ENCODE measurements around the gene PSMB8. TPM values are rescaled to one million over a fixed set of nuclear protein-coding genes. Genes with fewer than 3 reads are reported as not detected.

Gene PSMB8
- total RNA-seq, 1 experiment from 2014 or later = 123 TPM

DNA sequence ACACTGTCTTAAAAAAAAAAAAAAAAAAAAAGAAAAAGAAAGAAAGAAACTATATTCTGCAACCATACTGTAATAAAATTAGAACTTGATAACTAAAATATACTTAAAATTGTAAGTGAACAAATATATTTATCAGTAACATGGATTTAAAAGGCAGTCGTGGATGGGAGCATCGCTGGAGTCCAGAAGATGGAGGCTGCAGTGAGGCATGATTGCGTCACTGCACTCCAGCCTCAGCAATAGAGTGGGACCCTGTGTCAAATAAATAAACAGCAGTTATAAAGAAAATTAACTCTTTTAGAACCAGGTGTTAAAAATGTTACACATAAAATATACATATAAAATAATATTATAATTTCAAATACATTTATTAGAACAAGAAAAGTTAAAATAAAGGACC, 18.9 kb upstream of the PSMB8 start:
- BruUV-seq (replicated peaks) = no TSS peak
- no peak overlapping the region for H3K27ac Mint-ChIP-seq (ENCODE audit: unreplicated experiment)
- peaks cover 21% of the 10 kb centered on the region for H3K4me1 Mint-ChIP-seq (ENCODE audit: low read depth, unreplicated experiment)
- TF ChIP-seq, protein P1, sequence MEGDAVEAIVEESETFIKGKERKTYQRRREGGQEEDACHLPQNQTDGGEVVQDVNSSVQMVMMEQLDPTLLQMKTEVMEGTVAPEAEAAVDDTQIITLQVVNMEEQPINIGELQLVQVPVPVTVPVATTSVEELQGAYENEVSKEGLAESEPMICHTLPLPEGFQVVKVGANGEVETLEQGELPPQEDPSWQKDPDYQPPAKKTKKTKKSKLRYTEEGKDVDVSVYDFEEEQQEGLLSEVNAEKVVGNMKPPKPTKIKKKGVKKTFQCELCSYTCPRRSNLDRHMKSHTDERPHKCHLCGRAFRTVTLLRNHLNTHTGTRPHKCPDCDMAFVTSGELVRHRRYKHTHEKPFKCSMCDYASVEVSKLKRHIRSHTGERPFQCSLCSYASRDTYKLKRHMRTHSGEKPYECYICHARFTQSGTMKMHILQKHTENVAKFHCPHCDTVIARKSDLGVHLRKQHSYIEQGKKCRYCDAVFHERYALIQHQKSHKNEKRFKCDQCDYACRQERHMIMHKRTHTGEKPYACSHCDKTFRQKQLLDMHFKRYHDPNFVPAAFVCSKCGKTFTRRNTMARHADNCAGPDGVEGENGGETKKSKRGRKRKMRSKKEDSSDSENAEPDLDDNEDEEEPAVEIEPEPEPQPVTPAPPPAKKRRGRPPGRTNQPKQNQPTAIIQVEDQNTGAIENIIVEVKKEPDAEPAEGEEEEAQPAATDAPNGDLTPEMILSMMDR (IDR thresholded peaks at IDR 0.05; ENCODE audit: unreplicated experiment) = no peak
- no peak for DNase-seq
- H3K27me3 Mint-ChIP-seq (ENCODE audit: unreplicated experiment) = no peaks in the 10 kb centered on the region
- no peaks in the 10 kb centered on the region for H3K9me3 Mint-ChIP-seq (ENCODE audit: low read depth, unreplicated experiment)
- no peak overlapping the region for H3K4me3 Mint-ChIP-seq (ENCODE audit: low read depth, unreplicated experiment)
- CTCF ChIA-PET = interaction anchor here (0.6 to 2.7 kb wide), 2 partner anchors 24 to 54 kb away, joined by 4 to 35 read pairs; partner anchors contain the start of gene TAP2
- peaks cover 7% of the 10 kb centered on the region for H3K36me3 Mint-ChIP-seq (ENCODE audit: insufficient read depth, unreplicated experiment)
- intact Hi-C loops (cut with micrococcal nuclease; ENCODE audit: unreplicated experiment) = loop anchor here (10.0 kb wide), 1 partner anchor 448 kb away; no protein-coding TSS in a partner anchor

DNA sequence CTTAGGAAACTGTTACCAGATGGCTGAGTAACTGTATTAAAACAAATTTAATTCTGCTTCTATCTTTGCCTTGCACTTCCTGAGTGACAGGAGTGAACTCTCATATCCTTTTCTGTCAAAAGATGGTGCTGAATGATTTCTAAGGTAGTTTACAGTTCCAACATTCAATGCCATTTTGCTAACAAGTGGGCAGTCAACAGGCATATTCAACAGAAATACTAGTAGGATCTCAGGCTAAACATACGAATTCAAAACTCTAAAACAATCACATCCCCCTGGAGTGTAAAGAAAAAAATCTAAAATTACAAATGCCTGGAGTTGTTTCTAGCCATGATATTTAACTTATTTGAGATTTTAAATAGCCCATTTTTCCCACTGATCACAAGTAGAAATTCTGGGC, 16.8 kb upstream of the PSMB8 start:
- Mint-ChIP-seq H3K4me3 (ENCODE audit: low read depth, unreplicated experiment) (no peak overlapping the region), H3K4me1 (ENCODE audit: low read depth, unreplicated experiment) (peaks cover 24% of the 10 kb centered on the region), H3K9me3 (ENCODE audit: low read depth, unreplicated experiment) (no peaks in the 10 kb centered on the region), H3K36me3 (ENCODE audit: insufficient read depth, unreplicated experiment) (peaks cover 7% of the 10 kb centered on the region), H3K27me3 (ENCODE audit: unreplicated experiment) (no peaks in the 10 kb centered on the region), H3K27ac (ENCODE audit: unreplicated experiment) (peak overlapping the region; percentile 86)
- no peak for DNase-seq
- no TSS peak for BruUV-seq (replicated peaks)
- TF ChIP-seq, protein P1 (IDR thresholded peaks at IDR 0.05; ENCODE audit: unreplicated experiment) = no peak
- intact Hi-C loops (cut with micrococcal nuclease; ENCODE audit: unreplicated experiment) = loop anchor here (10.0 kb wide), 1 partner anchor 446 kb away; no protein-coding TSS in a partner anchor
- CTCF ChIA-PET = interaction anchor here (1.2 to 2.7 kb wide), 3 partner anchors 11 to 22 kb away, joined by 6 to 35 read pairs (median 9); partner anchors contain the start of gene TAP2

DNA sequence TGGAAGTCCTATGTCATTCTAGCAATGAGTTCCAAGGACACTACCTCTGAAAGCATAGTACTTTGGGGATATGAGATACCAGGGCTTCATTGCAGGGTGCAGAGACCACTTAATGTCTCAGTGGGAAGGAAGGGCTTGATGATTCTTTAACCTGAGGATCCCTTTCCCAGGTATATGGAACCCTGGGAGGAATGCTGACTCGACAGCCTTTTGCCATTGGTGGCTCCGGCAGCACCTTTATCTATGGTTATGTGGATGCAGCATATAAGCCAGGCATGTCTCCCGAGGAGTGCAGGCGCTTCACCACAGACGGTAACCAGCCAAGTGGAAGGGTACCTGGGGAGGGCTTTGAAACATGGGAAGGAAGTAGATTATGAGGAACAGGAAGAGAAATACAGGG, 14.3 kb upstream of the PSMB8 start:
- Mint-ChIP-seq H3K4me1 (ENCODE audit: low read depth, unreplicated experiment) (peaks cover 36% of the 10 kb centered on the region), H3K9me3 (ENCODE audit: low read depth, unreplicated experiment) (no peaks in the 10 kb centered on the region), H3K4me3 (ENCODE audit: low read depth, unreplicated experiment) (no peak overlapping the region), H3K27me3 (ENCODE audit: unreplicated experiment) (no peaks in the 10 kb centered on the region), H3K27ac (ENCODE audit: unreplicated experiment) (no peak overlapping the region), H3K36me3 (ENCODE audit: insufficient read depth, unreplicated experiment) (peaks cover 24% of the 10 kb centered on the region)
- CTCF ChIA-PET = interaction anchor here (0.7 to 2.9 kb wide), 3 partner anchors 14 to 1022 kb away, joined by 7 to 25 read pairs (median 8); partner anchors contain the start of genes PSMB8 and TAP2
- DNase-seq = no peak
- intact Hi-C loops (cut with micrococcal nuclease; ENCODE audit: unreplicated experiment) = no loop called here
- TF ChIP-seq, protein P1 (IDR thresholded peaks at IDR 0.05; ENCODE audit: unreplicated experiment) = no peak
- BruUV-seq (replicated peaks) = no TSS peak

DNA sequence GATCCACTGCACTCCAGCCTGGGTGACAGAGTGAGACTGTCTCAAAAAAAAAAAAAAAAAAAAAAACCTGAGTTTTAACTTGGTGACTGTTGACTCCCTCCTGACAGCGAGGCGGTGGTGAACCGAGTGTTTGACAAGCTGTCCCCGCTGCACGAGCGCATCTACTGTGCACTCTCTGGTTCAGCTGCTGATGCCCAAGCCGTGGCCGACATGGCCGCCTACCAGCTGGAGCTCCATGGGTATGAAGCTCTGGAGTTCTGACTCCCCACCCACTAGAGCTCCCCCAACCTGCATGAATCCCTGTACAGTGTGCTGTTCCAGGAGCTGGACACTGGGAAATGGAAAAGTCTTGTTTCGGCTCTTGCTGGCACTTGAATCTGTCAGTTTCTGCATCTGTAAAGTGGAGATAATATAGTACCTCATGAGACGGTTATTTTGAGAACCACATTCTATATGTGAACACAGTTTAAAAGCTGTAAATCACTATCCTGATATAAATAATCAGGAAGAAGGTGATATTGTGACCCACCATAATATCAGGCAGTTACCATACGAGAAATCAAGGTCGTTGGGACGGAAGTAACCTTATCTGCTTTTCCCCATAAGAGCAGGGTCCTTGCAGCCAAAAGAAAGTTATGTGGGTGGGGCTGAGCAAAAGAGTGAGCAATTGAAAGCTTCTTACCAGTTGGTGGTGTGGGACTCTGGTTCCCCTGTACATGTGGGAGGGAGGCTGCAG, 13.5 kb upstream of the PSMB8 start:
- peaks cover 38% of the 10 kb centered on the region for H3K4me1 Mint-ChIP-seq (ENCODE audit: low read depth, unreplicated experiment)
- no peak for DNase-seq
- CTCF ChIA-PET = interaction anchor here (0.7 to 2.9 kb wide), 3 partner anchors 11 to 71 kb away, joined by 4 to 25 read pairs (median 7); partner anchors contain the start of gene TAP2
- TF ChIP-seq, protein P1 (IDR thresholded peaks at IDR 0.05; ENCODE audit: unreplicated experiment) = no peak
- H3K27me3 Mint-ChIP-seq (ENCODE audit: unreplicated experiment) = no peaks in the 10 kb centered on the region
- no peak overlapping the region for H3K27ac Mint-ChIP-seq (ENCODE audit: unreplicated experiment)
- H3K4me3 Mint-ChIP-seq (ENCODE audit: low read depth, unreplicated experiment) = no peak overlapping the region
- BruUV-seq (replicated peaks) = no TSS peak
- no peaks in the 10 kb centered on the region for H3K9me3 Mint-ChIP-seq (ENCODE audit: low read depth, unreplicated experiment)
- intact Hi-C loops (cut with micrococcal nuclease; ENCODE audit: unreplicated experiment) = no loop called here
- H3K36me3 Mint-ChIP-seq (ENCODE audit: insufficient read depth, unreplicated experiment) = peaks cover 32% of the 10 kb centered on the region
